GM19467 (cell line): ENCODE measurements around the gene PCYT2.

Experiments
- ATAC-seq: cut with Tn5 transposase; IDR thresholded peaks from one replicate; pipeline ENCODE4 v1.9.1; 2021; ENCODE audit warnings: mild to moderate bottlenecking, moderate library complexity; ENCODE audit not compliant: unreplicated experiment

PCYT2 gene

DNA sequence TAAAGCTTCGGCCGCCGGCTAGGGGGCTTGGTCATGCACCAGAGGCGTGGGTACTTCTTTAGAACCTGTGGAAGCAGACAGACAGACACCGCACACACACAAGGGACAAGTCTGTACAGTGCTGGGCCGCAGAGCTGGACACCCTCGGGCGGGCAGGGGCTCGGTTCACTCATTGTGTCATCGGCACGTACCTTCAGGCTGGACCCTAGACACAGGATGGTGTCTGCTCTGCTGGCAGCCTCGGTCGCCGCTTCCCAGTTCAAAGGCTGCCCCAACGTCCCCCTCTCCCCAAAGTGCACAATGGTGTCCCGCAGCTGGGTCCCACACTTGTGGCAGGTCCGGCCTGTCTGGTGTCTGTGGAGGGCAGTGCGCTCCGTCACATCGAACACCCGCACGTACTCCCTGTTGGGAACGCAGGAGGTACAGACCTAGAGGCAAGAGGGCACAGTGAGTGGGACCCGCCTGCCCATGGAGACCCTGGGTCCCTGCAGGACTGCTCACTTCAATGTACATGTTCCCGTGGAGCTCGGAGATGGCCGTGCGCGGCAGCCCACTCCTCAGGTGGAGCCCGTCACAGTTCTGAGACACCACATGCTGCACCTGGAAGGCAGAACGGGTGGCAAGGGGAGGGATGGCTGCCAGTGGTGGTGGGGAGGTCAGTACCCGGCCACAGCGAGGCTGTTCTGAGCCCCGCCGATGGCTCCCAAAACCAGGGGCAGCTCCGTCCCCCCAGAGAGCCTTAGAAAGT is 3.1 kb upstream of the PCYT2 start:
- ATAC-seq = no peak

DNA sequence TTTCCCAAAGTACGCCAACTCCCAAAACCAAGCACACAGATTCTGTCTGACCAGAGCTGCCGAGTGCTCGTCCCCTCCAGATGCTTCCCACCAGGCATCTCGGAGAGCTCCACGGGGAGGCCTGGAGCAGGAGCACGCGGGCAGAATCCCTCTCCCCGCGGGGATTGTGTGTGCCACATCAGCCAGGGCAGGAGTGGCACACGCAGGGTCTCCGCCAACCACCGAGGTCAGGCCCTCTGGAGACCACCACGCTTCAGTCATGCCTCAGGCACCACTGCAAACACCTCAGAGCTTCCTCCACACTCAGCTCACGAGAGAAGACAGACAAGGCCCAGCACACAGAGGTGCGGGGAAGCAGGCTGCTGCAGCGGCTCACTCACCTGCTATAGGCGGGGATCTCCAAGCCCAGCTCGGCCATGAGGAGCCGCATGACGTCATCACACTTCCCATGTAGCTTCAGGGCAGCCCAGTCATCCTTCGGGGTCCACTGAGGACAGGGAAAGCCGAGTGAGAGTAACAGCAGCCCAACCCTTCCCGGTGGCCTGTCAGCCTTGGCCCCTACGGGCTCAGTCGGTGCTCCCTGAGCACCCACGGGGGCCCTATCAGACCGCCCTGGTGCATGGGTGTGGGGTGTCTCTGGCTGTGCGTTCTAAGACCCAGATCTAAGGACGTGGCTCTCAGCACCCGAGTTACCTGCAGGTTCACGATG is 2.3 kb upstream of the PCYT2 start:
- ATAC-seq = no peak

DNA sequence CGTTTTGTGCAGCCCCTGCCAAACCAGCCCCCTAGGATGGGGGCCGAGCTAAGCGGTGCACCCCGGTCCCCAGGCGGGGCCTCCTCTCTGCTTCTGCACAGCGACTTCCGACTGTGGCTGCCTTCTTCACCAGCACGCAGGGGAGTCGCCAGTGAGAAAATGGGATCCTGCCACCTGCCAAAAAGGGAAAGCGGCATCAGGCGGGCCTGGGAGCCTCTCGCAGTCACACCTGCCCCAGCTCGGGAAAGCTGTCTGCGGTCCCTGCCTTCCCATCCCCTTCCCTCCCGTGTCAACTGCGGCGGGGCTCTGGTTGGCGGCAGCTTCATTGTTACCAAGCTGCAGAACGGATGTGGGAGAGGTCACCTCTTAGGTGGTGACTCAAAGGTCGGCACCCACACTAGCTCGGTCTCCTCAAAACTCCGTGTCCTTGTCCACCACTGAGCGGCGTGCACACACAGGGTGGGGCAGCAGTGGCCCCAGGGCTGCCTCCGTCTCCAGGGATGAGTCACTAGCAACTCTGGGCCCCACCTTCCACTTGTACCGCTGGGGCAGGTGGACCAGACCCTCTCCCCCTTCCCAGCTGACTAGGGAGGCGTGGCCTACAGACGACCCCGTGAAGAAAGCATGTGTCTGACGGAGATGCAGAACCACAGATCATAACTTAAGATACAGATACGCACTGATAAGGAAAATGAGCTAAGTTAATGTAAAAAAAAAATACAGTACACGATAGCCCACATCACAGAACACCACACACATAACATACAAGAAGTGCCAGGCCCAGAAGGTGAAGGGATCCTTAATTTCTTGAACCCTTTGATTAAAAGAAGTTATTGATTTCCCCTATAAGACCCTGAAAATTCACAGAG is 1.5 kb upstream of the PCYT2 start:
- no peak for ATAC-seq

DNA sequence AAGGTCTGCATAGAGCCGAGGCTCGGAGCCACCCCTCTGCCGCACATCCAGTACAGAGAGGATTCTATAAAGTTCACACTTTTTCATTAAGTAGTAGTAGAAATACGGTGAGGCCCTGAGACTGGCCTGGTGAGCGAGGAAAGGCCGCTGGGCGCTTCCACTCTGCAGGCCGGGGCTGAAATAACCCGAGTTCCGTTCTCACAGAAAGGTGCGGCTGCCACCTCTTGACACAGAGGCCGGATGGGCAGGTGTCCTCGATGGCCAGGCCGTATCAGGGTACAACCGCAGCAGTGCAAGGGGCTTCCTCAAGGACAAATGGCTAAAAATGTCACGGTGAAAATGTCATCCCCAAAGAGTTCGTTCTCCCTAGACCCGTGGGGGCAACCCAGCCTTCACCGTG is 770 bp upstream of the PCYT2 start:
- no peak for ATAC-seq

DNA sequence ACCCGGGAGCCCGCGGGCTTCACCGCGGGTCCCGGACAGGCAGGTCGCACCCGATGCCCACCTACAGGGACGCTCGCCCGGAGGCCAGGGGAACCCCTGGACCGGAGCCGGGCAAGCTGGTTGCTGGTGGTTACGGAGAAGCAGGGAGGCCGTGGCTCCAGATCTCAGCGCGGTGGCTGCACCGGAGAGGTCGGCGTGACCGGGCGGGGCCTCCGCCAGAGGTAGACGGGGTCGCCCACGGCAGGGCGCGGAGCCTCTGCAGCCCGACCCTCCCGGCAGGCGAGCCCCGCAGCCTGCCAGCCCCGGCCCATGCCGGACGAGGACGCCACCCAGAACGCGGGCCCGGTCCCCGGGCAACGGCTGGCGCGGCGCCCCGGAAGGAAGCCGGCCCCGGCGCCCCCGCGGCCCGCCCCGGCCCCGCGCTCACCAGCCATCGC is 341 bp downstream of the PCYT2 start:
- ATAC-seq = peak; percentile 29

DNA sequence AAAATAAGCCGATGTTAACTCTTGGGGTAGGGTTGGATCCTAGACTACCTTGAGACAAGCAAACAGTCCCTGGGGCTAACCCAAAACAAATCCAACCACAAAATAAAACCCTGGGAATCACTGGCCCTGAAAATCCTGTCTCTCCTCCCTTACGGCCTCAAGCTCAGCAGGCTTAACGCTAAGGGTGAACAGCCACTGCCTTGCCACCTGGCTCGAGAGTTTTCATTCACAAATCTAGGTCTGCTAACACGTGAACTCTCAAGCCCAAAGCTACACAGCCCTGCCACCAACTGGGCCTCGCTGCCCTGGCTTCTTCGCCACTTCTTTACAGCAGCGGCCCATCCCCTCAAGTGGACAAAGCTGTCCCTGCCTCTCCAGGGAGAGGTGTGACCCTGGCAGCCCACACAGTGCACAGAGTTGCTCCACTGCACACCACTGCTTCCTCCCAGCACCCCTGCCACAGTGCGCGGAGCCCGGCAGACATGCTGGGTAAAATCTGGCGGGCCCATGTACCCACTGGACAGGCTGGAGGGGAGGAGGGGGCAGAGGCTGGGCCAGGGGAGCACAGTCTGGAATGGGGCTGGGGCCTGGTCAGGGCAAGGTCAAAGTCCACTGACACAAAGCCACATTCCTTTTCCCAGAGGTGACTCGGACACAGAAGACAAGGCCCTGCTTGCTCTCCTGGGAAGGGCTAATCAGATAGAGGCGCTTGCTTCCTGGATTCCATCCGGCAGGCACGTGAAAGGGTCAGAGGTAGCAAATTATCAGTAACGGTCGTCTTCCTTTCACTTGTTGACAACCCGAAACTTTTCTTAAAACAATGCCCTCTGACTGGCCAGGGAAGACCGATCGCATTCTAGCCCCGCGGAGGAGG is 996 bp downstream of the PCYT2 start:
- ATAC-seq = no peak

DNA sequence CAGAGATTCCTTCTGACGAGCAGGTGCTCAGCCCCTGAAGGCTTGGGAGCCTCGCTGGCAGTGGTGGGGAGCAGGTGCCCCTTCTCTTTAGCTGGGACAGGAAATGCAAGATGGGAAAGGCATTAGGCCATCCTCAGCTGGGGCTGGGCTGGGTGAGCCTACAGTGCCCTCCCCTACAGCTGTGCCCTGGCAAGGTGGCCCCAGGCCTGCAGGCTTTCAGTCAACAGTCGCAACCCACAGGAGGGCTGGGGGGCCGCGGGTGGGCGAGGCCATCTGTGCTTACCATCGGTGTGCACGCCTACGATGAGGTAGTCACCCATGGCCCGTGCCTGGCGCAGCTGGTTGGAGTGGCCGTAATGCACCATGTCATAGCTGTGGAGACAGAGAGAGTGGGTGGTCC is 2.0 kb downstream of the PCYT2 start:
- ATAC-seq = no peak

GRCh38 chr17:81908793-81909192 is 2.4 kb downstream of the PCYT2 start:
- ATAC-seq = no peak

DNA sequence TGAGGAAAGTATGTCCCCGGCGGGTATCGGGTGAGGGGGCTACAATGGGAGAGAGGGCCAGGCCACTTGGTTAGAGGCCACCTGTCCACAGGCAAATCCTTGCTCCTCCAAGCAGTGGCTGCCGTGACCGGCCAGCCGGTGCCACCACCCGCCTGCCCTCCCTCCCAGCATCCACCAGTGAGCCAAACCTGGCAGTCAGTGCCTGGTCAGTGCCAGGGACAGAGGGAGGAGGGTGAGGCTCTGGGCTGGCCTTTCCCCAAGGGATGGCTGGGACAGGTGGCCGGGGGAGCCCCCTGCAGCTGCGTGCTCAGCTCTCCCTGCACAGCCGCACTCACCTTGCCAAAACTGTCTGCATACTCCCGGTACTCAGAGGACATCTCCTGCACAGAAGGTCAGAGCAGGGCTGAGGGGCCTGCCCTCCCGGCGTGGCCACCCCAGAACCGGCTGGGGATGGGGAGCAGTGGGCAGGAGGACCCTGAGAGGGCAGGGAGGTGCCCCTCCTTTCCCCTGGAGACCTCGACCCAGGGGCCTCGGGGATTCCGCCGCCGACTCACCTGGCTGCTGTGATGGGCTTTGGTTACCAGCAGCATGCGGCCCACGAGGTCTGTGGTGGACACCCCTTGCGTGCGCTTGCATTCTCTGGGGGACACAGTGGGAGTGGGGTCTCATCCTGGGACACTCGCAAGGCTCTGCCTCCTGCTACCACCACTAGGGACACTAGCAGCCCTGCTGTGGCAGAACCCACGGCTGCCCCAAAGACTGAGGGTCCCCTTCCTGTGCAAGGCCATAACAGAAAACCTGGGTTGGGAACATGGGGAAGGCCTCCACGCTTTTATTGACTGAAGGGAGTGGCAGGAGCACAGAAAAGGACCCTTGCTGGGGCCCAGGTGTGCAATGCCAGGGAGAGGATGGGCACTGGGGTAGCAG is 3.7 kb downstream of the PCYT2 start:
- no peak for ATAC-seq

GRCh38 chr17:81906476-81907218 is 4.6 kb downstream of the PCYT2 start:
- no peak for ATAC-seq

DNA sequence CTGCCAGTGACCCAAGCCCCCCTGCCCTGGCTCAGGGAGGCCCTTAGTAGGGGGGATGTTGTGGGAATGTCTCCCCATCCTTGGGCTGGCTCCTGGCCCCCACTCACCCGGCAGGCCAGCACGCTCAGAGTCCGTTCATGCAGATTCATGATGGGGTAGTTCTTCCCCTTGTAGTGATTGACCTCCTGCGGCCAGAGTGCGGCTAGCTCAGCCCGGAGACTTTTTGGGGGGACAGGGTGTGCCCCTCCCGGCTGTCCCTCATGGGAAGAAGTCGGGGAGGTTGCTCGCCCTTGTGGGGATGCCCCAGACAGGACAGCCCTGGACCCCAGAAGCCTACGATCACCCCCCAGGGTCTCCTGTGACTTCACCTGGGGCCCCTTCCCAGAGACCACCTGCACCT is 5.2 kb downstream of the PCYT2 start:
- no peak for ATAC-seq

GRCh38 chr17:81905424-81905875 is 5.7 kb downstream of the PCYT2 start:
- no peak for ATAC-seq

DNA sequence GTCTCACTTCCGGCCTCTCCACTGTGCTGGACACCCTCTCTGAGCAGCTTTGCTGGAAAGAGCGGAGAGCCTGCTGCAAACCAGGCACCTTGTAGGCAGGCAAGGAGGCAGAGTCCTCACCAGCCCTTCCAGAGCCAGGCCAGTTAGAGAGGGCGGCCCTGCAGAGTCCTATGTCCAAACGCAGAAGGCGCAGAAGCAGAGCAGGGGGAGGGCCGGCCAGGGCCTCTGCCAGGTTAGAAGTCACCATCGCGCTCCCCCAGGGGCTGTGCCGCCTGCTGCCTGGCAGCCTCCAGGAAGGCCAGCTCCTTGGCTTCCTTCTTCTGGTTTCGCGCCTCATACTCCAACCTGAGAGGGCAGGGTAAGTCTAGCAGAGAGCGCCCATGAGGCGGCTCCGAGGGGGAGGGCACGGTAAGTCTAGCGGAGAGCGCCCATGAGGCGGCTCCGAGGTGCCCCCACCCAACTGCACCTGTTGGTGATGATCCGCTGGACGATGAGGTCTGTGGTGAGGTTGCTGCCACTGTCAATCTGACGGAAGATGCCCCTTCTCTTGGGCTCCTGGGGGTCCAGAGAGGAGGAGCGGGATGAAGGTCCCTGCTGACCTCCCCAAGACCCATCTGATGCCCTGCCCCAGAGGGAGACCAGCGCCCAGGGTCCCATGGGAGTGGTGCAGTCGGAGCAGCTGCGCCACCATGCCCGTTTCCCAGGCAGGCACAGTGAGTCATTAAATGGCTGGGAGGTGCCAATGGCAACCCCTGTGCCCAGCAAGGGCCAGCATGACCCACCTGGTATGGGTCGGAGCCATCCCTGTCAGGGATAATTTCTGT is 6.4 kb downstream of the PCYT2 start:
- no peak for ATAC-seq

GRCh38 chr17:81903896-81904599 is 7.2 kb downstream of the PCYT2 start:
- ATAC-seq = no peak

GRCh38 chr17:81903415-81903831 is 7.8 kb downstream of the PCYT2 start:
- ATAC-seq = no peak

DNA sequence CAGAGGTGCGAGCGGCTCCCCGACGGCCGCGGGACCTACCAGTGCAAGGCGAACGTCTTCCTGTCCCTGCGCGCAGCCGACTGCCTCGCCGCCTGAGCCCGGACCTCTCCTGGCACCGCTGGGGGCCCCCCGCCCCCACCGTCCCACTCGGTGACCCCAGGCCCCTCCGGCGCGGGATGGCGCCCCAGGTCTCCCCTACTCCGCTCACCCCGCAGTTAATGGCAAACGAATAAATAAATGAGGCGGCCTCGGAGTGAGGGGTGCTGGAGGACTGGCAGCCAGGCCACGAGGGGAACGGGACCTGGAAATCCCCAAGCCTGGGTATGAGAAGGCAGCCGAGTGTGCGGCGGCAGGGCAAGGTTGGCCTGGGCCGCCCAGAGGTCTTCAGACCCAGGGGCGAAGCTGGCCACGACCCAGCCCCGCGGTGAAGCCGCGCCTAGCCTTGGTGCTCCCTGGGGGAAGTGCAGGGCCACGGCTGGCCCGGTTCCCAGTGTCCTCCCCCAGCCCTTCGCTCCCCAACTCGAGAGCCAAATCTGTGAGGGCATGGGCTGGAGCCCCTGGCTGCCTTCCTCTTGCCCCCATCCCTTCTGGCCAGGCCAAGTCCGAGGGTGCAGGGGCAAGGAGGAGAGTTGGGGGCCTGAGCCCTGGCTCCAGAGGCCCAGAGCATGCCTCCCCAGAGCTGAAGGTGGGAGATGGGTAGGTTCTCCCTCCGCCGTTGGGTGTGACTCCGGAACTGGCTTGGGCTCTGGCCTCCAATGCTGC is 8.4 kb downstream of the PCYT2 start:
- ATAC-seq = no peak
